Measurements from ENCODE around the gene BLVRB.

The BLVRB gene

DNA sequence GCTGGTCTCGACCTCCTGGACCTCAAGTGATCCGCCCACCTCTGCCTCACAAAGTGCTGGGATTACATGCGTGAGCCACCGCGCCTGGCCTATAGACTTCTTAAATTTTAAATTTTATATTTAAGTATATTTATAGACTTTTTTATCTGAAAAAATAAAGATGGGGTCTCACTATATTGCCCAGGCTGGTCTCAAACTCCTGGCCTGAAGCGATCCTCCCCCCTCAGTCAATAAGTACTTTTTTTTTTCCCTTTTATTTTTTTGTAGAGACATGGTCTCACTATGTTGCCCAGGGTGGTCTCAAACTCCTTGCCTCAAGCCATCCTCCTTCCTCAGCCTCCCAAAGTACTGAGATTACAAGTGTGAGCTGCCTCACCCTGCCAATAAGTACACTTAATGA, 41.6 kb downstream of the BLVRB start:
- no peaks in the 10 kb centered on the region for H3K36me3 ChIP-seq (ENCODE audit: insufficient read depth)
- no peaks in the 10 kb centered on the region for H3K27me3 ChIP-seq (ENCODE audit: insufficient read depth, low read depth)
- no peak overlapping the region for H3K4me3 ChIP-seq (IDR thresholded peaks at IDR 0.05; ENCODE audit: insufficient read depth, low read depth, low read length)
- H3K4me1 ChIP-seq (ENCODE audit: low read depth, poor library complexity, severe bottlenecking), result peaks cover 24% of the 10 kb centered on the region
- no peak overlapping the region for H3K27ac ChIP-seq
- no peak overlapping the region for H2AFZ ChIP-seq (ENCODE audit: low read depth)
- no peaks in the 10 kb centered on the region for H4K20me1 ChIP-seq (ENCODE audit: insufficient read depth)
- H3K4me2 ChIP-seq, result no peak overlapping the region
- TF ChIP-seq, protein P1, sequence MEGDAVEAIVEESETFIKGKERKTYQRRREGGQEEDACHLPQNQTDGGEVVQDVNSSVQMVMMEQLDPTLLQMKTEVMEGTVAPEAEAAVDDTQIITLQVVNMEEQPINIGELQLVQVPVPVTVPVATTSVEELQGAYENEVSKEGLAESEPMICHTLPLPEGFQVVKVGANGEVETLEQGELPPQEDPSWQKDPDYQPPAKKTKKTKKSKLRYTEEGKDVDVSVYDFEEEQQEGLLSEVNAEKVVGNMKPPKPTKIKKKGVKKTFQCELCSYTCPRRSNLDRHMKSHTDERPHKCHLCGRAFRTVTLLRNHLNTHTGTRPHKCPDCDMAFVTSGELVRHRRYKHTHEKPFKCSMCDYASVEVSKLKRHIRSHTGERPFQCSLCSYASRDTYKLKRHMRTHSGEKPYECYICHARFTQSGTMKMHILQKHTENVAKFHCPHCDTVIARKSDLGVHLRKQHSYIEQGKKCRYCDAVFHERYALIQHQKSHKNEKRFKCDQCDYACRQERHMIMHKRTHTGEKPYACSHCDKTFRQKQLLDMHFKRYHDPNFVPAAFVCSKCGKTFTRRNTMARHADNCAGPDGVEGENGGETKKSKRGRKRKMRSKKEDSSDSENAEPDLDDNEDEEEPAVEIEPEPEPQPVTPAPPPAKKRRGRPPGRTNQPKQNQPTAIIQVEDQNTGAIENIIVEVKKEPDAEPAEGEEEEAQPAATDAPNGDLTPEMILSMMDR (conservative IDR thresholded peaks at IDR 0.05; ENCODE audit: low read depth, low read length), result no peak
- no peak overlapping the region for H3K9ac ChIP-seq
- H3K79me2 ChIP-seq (ENCODE audit: insufficient read depth, low read depth), result 0 out of 2 replicates have a peak, but pooled peaks cover 5% of the 10 kb centered on the region

DNA sequence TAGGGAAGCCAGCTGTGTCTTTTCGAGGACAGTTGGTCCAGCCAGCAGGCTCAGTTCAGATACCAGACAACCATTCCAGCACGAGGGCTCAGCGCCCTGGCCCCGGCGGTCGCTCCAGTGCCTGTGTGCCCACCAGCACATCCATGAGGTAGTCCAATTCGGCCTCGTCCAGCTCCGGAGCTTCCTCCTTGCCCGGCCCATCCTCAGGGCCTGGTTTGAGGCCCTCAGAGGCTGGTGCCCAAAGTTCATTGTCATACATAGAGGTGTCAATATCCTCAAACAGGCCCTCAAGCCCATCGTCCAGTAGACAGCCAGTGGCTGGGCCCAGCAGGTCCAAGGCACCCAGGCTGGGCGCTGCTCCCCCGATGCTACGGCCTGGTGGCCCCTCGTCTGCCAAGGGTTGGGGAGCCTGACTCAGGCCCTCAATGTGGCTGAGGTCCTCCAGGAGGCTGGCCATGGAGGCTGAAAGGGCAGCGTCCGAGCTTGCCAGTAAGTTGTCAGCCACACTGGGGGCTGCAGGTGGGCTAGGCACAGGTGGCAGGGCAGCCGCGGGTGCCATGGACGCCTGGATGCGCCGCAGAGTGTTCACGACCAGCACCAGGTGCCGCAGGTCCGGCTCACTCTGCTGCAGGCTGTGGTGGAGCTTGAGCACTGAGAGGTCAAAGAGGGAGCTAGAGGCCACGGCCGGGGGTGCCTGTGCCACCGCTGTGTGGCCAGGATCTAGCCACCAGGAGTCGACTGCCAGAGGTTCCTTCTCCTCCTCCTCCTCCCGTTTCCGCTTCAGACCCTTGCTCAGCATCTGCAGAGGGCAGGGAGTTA, 42.6 kb downstream of the BLVRB start:
- 0 out of 2 replicates have a peak, but pooled peaks cover 5% of the 10 kb centered on the region for H3K79me2 ChIP-seq (ENCODE audit: insufficient read depth, low read depth)
- no peak overlapping the region for H2AFZ ChIP-seq (ENCODE audit: low read depth)
- no peak overlapping the region for H3K4me2 ChIP-seq
- H3K4me1 ChIP-seq (ENCODE audit: low read depth, poor library complexity, severe bottlenecking), result peaks cover 24% of the 10 kb centered on the region
- no peaks in the 10 kb centered on the region for H3K27me3 ChIP-seq (ENCODE audit: insufficient read depth, low read depth)
- no peak overlapping the region for H3K9ac ChIP-seq
- TF ChIP-seq, protein P1 (conservative IDR thresholded peaks at IDR 0.05; ENCODE audit: low read depth, low read length), result no peak
- no peak overlapping the region for H3K27ac ChIP-seq
- no peaks in the 10 kb centered on the region for H4K20me1 ChIP-seq (ENCODE audit: insufficient read depth)
- no peak overlapping the region for H3K4me3 ChIP-seq (IDR thresholded peaks at IDR 0.05; ENCODE audit: insufficient read depth, low read depth, low read length)
- no peaks in the 10 kb centered on the region for H3K36me3 ChIP-seq (ENCODE audit: insufficient read depth)

DNA sequence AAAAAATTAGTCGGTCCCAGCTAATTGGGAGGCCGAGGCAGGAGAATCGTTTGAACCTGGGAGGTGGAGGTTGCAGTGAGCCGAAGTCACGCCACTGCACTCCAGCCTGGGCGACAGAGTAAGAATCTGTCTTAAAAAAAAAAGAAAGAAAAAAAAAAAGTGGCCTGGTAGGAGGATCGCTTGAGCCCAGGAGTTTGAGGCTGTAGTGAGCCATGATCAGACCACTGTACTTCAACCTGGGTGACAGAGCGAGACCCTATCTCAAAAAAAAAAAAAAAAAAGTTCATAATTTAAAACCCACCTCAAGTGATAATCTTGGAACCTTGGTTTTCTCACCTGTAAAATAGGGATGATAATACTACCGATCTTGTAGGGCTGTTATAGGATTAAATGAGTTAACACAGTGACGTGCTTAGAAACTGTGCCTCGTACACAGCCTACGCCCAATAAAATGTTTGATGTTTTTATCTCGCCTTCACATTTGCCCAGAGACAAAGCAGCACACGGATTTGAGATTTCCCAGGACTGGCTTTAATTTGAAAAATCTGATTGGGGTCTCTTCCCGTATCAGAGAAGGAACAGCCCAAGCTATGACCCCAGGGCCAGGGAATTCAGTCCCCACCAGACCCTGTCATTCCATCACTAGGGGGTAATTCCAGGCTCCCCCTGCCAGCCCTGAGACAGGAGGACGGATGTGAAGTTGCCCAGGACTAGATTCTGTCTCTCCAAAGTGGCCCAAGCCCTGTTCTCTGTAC, 43.4 kb downstream of the BLVRB start:
- peak overlapping the region; percentile 97; the same call in 1 of the 2 replicates for H2AFZ ChIP-seq (ENCODE audit: low read depth)
- H3K27ac ChIP-seq, result no peak overlapping the region
- H3K36me3 ChIP-seq (ENCODE audit: insufficient read depth), result no peaks in the 10 kb centered on the region
- H3K4me1 ChIP-seq (ENCODE audit: low read depth, poor library complexity, severe bottlenecking), result peaks cover 27% of the 10 kb centered on the region
- H3K4me3 ChIP-seq (IDR thresholded peaks at IDR 0.05; ENCODE audit: insufficient read depth, low read depth, low read length), result no peak overlapping the region
- 0 out of 2 replicates have a peak overlapping the region, but pooled peaks have one; percentile 77 for H3K9ac ChIP-seq
- H3K27me3 ChIP-seq (ENCODE audit: insufficient read depth, low read depth), result no peaks in the 10 kb centered on the region
- 0 out of 2 replicates have a peak, but pooled peaks cover 5% of the 10 kb centered on the region for H3K79me2 ChIP-seq (ENCODE audit: insufficient read depth, low read depth)
- TF ChIP-seq, protein P1 (conservative IDR thresholded peaks at IDR 0.05; ENCODE audit: low read depth, low read length), result no peak
- no peaks in the 10 kb centered on the region for H4K20me1 ChIP-seq (ENCODE audit: insufficient read depth)
- H3K4me2 ChIP-seq, result peak overlapping the region; percentile 74

DNA sequence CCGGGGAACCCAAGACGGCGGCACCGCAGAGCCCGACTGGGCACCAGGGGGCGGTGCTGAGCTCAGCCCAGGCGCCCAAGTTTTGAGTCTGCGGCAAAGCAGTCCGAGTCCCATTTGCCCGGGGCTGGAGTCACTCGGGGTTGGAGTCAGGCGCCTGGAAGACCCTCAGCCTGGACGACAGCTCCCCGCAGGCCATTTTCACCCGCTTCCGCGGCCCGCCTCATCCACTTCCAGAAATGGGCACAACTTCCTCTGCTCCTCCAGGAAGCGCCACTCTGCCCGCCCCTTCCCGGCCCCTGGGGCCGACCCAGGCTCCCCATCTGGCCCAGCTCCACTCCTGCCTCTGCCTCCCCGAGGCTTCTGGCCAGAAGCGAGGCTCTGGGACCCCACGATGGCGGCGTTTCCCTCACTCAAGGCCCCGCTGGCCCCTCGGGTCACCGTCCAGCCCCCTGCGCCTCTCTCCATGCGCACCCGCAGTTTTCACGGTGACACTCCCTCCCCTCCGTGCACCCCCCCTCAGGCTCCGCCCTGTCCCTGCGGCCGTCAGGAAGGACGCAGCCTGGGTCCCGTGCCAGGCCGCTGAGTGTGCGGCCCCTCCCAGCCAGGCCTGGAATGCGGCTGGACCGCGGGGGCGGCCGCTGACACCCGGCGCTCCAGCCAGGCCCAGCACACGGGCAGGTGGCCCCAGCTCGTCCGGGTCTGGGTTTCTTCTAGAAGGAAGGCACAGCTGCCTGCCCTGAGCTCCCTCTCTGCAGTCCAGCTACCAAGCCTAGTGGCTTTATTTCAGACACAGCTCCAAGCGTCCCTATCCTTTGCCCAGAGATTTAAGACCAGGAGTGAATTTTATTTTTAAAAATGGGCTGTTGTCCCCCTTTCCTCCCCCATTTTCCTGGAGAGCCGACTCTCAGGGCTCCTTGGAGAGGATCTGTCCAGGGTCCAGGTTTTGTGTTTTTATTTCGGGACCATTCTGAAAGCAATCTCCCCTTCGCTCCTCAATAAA, 44.5 kb downstream of the BLVRB start:
- H3K4me1 ChIP-seq (ENCODE audit: low read depth, poor library complexity, severe bottlenecking), result peaks cover 30% of the 10 kb centered on the region
- H3K9ac ChIP-seq, result peak overlapping the region; percentile 77
- H3K4me2 ChIP-seq, result peak overlapping the region; percentile 74
- H4K20me1 ChIP-seq (ENCODE audit: insufficient read depth), result no peaks in the 10 kb centered on the region
- no peaks in the 10 kb centered on the region for H3K27me3 ChIP-seq (ENCODE audit: insufficient read depth, low read depth)
- H3K4me3 ChIP-seq (IDR thresholded peaks at IDR 0.05; ENCODE audit: insufficient read depth, low read depth, low read length), result no peak overlapping the region
- H3K79me2 ChIP-seq (ENCODE audit: insufficient read depth, low read depth), result 0 out of 2 replicates have a peak, but pooled peaks cover 5% of the 10 kb centered on the region
- H3K27ac ChIP-seq, result peak overlapping the region; percentile 65
- H3K36me3 ChIP-seq (ENCODE audit: insufficient read depth), result no peaks in the 10 kb centered on the region
- TF ChIP-seq, protein P1 (conservative IDR thresholded peaks at IDR 0.05; ENCODE audit: low read depth, low read length), result peak; percentile 89
- H2AFZ ChIP-seq (ENCODE audit: low read depth), result peak overlapping the region; percentile 97

Data from KMS-11 (cell line).